LNCAP (cell line): ENCODE measurements around the gene BRD1.

ENCODE experiments used
- CTCF ChIP-seq: fragments of 450-650 bp; IDR thresholded peaks from 2 replicates; pipeline ENCODE4 v1.5.1; 2017; ENCODE audit warnings: mild to moderate bottlenecking

BRD1 gene

GRCh38 chr22:49845241-49845640, 17.6 kb upstream of the BRD1 start:
- no peak for TF ChIP-seq CTCF

- no peak for TF ChIP-seq CTCF
Measured at GRCh38 chr22:49838771-49839717, 11.4 kb upstream of the BRD1 start.

GRCh38 chr22:49833340-49834007, 5.8 kb upstream of the BRD1 start:
- TF ChIP-seq CTCF = no peak

GRCh38 chr22:49829044-49829853, 1.6 kb upstream of the BRD1 start:
- no peak for TF ChIP-seq CTCF

GRCh38 chr22:49828599-49828965, 909 bp upstream of the BRD1 start:
- TF ChIP-seq CTCF = no peak

- no peak for TF ChIP-seq CTCF
Measured at GRCh38 chr22:49827271-49827852, 311 bp downstream of the BRD1 start.

- no peak for TF ChIP-seq CTCF
Measured at GRCh38 chr22:49826603-49827270, 936 bp downstream of the BRD1 start.
